ENCODE measurements around the gene SLC7A1.

The SLC7A1 gene

GRCh38 chr13:29583073-29583785 lies 12.3 kb downstream of the SLC7A1 start:
- DNase-seq (ENCODE audit: low read depth), result no peak

DNA sequence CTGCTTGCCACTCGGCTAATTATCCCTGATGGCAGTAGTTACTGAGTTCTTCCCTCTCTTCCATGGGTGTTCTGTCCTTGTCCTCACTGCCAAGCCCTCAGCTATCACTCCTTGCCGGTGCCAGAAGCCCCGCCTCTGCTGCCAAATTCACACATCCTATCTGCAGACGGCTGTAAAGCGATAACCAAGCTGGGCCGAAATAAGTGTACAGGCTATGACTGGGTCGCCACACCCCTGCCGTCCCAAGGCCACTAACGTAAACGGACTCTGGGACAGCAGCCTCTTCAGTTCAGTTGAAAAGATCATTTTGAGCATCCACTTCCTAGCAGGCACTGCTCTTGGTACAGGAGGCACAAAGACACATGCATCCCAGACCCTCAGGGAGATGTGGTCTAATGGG lies 13.3 kb downstream of the SLC7A1 start:
- DNase-seq (ENCODE audit: low read depth), result no peak

DNA sequence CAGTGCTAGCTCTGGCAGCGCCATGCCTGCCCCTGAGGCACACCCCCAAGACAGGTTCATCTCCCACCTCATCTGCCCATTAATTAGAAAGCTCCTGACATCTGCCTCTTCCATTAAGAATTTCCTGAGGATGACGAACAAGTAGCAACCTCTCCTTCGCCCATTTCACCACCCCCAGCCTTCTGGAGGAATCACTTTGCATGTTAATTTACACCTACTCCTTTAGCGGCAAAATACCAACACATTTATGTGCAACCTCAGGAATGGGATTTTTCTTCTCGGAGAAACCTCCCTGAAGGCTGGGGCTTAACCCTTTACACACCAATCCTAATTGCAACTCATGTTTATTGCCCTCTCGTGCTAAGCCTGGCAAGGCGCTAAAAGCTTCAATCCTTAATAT lies 13.8 kb downstream of the SLC7A1 start:
- no peak for DNase-seq (ENCODE audit: low read depth)

DNA sequence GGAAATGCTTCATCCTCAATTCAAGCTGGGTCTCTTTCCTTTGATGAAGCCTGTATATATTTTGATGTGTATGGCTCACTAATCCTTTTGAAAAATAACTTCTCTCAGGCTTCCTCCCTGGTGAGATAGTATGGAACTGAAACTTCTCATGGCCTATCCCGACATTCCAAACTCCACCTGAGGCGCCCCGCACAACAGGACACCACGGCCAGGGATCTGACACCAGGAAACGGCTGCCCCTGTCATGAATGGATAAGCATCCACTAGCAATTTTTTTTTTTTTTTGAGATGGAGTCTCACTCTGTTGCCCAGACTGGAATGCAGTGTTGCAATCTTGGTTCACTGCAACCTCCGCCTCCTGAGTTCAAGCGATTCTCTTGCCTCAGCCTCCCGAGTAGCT lies 16.4 kb downstream of the SLC7A1 start:
- no peak for DNase-seq (ENCODE audit: low read depth)

GRCh38 chr13:29578300-29579085 lies 17.0 kb downstream of the SLC7A1 start:
- DNase-seq (ENCODE audit: low read depth), result no peak

GRCh38 chr13:29577136-29578051 lies 18.1 kb downstream of the SLC7A1 start:
- DNase-seq (ENCODE audit: low read depth), result no peak

- no peak for DNase-seq (ENCODE audit: low read depth)
Observed at GRCh38 chr13:29576581-29576980, 18.9 kb downstream of the SLC7A1 start.

- no peak for DNase-seq (ENCODE audit: low read depth)
Observed at GRCh38 chr13:29575098-29575497, 20.4 kb downstream of the SLC7A1 start.

DNA sequence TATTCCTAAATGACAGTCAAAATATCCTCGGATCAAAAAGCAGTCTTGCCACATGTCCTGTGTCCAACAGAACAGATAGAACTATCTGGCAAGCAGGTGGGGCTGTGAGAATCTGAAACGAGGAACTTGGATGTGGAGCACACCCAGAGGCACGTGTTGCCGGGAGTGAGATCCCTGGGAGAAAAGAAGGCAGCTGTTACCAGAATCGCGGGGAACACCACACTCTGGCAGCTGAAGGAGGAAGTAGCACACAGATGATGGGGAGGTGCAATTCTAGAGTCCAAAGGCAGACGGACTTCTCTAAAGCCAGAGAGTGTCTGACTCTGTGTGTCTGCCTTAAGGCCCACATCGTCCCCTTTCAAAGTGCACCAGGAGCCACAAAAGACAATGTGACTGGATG lies 22.3 kb downstream of the SLC7A1 start:
- DNase-seq (ENCODE audit: low read depth), result no peak

DNA sequence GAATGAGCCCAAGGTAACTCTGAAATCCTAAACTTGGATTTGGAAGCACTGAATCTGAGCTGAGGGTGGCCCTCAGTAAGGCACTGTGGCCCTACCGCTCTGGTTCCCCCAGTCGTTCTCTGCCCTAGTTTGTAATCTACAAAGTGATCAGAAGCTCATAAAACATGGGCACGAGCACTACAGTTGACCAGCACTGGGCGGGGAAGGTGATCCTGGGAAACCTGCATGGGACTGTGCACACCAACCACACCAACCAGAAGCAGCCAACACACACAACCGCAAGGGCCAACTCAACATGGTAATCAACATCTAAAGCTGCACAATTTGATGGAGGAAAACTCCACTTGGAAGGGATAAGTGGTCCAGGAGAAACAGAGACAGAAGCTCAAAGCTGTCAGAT lies 22.9 kb downstream of the SLC7A1 start:
- DNase-seq (ENCODE audit: low read depth), result no peak

GRCh38 chr13:29571876-29572570 lies 23.5 kb downstream of the SLC7A1 start:
- DNase-seq (ENCODE audit: low read depth), result no peak

- no peak for DNase-seq (ENCODE audit: low read depth)
Observed at GRCh38 chr13:29570051-29570654, 25.3 kb downstream of the SLC7A1 start.

DNA sequence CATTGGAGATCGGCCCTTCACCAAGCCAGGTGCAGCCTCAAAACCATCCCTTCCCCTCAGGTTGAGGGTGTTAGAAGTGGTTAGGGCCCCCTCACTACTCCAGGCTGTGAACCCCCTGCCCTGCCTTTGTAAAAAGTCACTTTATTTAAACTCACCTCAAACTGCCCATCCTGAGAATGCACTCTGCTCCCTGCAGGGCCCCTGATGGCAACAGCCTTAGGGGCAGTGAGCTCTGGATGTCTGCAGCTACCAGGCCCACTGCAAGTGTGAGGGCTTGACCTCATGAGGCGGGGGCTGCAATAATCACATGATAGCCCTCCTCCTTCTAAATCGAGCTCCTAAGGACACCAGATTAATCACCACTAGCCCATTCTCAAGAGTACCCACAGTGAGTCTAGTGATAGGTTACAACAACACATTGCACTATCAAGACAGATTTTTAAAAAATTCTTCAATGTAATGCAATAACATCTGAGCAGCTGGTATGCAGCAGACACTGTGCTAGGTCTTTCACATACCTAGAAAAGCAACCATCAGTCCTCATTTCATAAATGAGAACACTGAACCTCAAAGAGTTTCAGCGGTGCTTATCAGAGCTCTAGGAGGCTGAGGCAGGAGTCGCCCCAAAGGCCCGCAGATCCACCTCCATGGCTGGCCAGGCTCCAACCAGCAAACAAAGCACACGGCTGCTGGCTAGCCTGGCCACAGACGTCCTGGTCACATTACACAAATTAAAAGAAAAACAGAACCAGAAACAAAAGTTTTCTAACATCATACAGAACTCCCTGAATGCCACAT lies 26.0 kb downstream of the SLC7A1 start:
- DNase-seq (ENCODE audit: low read depth), result no peak

- DNase-seq (ENCODE audit: low read depth), result no peak
Observed at GRCh38 chr13:29568731-29569130, 26.8 kb downstream of the SLC7A1 start.

DNA sequence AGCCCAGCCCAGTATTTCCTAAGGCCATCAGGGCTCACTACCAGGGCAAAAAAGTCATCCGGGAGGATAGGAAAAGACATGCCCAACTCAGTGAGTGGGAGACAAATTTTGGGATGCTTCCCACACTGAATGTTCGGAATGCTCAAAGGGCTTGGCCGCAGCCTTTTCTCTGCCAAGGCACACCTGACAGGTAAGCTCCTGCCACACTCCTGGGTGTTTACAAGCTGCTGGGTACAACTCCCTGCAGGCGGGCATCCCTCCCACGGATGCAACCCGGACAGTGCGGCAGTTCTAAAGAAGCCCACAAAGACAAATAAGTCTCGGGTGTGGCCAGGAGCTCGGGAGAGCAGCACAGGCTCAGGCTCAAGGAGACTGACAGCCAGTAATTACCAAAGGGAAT lies 28.1 kb downstream of the SLC7A1 start:
- no peak for DNase-seq (ENCODE audit: low read depth)

DNA sequence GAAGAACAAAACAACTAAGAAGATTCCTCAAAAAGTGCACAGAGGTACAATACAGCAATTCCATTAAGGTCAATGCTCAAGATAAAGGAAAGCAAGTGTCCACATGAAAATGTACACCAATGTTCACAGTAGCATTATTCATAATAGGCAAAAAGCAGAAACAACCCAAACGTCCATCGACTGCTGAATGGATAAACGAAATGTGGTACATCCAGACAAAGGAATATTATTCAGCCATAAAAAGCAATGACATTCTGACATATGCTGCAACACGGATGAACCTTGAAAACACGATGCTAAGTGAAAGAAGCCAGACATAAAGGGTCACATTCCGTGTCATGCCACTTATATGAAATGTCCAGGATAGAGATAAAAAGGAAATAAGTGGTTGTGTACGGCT lies 29.3 kb downstream of the SLC7A1 start:
- DNase-seq (ENCODE audit: low read depth), result no peak

- no peak for DNase-seq (ENCODE audit: low read depth)
Observed at GRCh38 chr13:29564818-29565217, 30.7 kb downstream of the SLC7A1 start.

DNA sequence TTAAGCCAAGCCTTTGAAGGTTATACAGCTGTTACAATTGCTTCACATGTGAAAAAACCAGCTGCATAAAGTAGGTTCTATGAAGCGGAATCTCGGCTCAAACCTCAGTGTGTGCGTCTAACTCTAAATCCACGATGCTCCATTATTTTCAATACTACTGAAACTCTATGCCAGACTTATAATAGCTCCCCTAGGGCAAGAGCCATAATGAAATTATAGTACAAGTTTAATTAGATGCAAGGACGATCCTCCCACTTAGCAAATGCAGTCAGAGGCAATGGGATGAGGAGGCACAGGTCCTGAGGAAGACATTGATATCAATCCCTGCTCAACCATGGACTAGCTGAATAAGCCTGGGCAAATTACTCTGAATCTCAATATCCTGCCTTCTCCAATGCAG lies 31.1 kb downstream of the SLC7A1 start:
- no peak for DNase-seq (ENCODE audit: low read depth)

DNA sequence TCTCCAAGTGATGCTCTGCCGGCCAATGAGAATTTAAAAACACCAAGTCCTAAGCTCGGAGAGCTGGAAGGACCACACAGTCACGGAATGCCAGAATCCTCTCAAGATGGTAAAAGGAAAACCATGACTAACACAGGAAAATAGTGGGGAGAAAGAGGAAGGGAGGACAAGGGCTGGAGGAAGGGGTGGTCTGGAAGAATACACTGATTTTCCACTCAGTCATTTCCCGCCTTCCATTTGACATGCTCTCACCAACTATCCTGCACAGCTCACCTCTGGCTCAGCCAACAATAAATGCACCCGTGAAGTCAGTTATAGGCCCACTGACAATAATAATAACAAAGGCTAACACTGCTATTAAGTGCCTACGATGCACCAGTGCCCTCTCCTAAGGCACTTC lies 31.5 kb downstream of the SLC7A1 start:
- DNase-seq (ENCODE audit: low read depth), result no peak

DNA sequence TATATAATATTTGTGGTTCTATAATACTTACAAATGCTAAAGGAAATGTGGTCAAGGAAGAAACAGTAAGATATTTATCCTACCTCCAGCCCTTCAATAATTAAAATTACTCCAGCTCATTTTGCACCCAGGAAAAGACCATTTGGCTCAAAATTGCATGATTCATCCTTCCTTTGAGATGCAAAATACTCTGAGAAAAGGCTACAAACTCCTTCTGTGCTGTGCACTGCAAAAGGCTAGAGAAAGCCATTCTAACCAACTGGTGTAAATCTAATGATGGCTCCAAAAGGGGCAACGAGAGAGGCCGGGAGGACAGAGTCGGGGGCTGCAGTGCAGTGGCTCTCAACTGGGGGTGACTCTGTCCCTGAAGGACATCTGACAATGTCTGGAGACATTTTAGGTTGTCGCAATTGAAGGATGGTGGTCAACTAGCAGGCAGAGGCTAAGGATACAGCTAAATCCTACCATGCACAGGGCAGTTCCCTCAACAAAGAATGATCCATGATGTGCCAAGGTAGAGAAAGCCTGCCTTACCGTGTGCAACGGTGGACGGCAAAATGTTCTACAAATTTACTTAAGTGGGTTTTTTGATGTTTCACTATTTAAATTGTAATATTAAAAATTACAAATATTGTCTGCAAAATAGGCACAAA lies 32.6 kb downstream of the SLC7A1 start:
- no peak for DNase-seq (ENCODE audit: low read depth)
